ENCODE results near the gene CRABP2.

GRCh38 chr1:156694690-156694962 is 10.8 kb downstream of the CRABP2 start:
- TF ChIP-seq CTCF (conservative IDR thresholded peaks at IDR 0.05; ENCODE audit: low read depth, low read length) (no peak), EZH2 (IDR thresholded peaks at IDR 0.05; ENCODE audit: borderline replicate concordance, low read depth, low read length, poor library complexity, severe bottlenecking) (no peak)

Measured in A673 (cell line).